Measurements from ENCODE around the gene USP40. TPM values are rescaled to one million over a fixed set of nuclear protein-coding genes. Genes with fewer than 3 reads are reported as not detected.

Gene USP40
- total RNA-seq, 1 experiment from 2014 or later: 10.3 TPM

DNA sequence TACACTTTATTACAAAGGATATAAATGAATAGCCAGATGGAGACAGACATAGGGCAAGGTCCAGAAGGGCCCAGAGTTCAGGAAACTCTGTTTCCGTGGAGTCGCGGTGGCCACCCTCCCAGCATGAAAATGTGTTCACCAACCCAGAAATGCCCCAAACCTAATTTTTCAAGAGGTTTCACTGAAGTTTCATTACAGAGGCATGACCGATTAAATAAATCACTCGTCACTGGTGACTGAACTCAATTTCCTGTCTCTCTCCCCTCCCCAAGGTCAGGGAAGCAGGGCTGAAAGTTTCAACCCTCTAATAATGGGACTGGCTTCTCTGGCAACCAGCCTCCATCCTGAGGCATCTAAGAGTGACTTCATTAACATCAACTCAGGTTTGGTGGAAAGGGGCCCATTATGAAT lies 22.4 kb downstream of the USP40 start:
- Mint-ChIP-seq H3K9me3 (no peaks in the 10 kb centered on the region; the same call in 1 of the 2 replicates), H3K36me3 (no peaks in the 10 kb centered on the region), H3K4me1 (peaks cover 15% of the 10 kb centered on the region), H3K4me3 (no peak overlapping the region), H3K27ac (no peak overlapping the region), H3K27me3 (ENCODE audit: low read depth) (no peaks in the 10 kb centered on the region)
- TF ChIP-seq, protein P1, sequence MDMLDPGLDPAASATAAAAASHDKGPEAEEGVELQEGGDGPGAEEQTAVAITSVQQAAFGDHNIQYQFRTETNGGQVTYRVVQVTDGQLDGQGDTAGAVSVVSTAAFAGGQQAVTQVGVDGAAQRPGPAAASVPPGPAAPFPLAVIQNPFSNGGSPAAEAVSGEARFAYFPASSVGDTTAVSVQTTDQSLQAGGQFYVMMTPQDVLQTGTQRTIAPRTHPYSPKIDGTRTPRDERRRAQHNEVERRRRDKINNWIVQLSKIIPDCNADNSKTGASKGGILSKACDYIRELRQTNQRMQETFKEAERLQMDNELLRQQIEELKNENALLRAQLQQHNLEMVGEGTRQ (CRISPR knock-in tag; IDR thresholded peaks at IDR 0.05): no peak
- TF ChIP-seq SMAD4 (CRISPR knock-in tag; IDR thresholded peaks at IDR 0.05): no peak
- TF ChIP-seq, protein P2, sequence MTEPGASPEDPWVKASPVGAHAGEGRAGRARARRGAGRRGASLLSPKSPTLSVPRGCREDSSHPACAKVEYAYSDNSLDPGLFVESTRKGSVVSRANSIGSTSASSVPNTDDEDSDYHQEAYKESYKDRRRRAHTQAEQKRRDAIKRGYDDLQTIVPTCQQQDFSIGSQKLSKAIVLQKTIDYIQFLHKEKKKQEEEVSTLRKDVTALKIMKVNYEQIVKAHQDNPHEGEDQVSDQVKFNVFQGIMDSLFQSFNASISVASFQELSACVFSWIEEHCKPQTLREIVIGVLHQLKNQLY (CRISPR knock-in tag; IDR thresholded peaks at IDR 0.05): no peak
- no peak for TF ChIP-seq FOXP1 (CRISPR knock-in tag; IDR thresholded peaks at IDR 0.05; ENCODE audit: borderline replicate concordance)
- TF ChIP-seq FOXJ3 (CRISPR knock-in tag; IDR thresholded peaks at IDR 0.05; ENCODE audit: borderline replicate concordance): no peak
- TF ChIP-seq NR2C2 (CRISPR knock-in tag; IDR thresholded peaks at IDR 0.05): no peak
- TF ChIP-seq, protein P3, sequence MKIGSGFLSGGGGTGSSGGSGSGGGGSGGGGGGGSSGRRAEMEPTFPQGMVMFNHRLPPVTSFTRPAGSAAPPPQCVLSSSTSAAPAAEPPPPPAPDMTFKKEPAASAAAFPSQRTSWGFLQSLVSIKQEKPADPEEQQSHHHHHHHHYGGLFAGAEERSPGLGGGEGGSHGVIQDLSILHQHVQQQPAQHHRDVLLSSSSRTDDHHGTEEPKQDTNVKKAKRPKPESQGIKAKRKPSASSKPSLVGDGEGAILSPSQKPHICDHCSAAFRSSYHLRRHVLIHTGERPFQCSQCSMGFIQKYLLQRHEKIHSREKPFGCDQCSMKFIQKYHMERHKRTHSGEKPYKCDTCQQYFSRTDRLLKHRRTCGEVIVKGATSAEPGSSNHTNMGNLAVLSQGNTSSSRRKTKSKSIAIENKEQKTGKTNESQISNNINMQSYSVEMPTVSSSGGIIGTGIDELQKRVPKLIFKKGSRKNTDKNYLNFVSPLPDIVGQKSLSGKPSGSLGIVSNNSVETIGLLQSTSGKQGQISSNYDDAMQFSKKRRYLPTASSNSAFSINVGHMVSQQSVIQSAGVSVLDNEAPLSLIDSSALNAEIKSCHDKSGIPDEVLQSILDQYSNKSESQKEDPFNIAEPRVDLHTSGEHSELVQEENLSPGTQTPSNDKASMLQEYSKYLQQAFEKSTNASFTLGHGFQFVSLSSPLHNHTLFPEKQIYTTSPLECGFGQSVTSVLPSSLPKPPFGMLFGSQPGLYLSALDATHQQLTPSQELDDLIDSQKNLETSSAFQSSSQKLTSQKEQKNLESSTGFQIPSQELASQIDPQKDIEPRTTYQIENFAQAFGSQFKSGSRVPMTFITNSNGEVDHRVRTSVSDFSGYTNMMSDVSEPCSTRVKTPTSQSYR (CRISPR knock-in tag; IDR thresholded peaks at IDR 0.05): no peak
- TF ChIP-seq, protein P4, sequence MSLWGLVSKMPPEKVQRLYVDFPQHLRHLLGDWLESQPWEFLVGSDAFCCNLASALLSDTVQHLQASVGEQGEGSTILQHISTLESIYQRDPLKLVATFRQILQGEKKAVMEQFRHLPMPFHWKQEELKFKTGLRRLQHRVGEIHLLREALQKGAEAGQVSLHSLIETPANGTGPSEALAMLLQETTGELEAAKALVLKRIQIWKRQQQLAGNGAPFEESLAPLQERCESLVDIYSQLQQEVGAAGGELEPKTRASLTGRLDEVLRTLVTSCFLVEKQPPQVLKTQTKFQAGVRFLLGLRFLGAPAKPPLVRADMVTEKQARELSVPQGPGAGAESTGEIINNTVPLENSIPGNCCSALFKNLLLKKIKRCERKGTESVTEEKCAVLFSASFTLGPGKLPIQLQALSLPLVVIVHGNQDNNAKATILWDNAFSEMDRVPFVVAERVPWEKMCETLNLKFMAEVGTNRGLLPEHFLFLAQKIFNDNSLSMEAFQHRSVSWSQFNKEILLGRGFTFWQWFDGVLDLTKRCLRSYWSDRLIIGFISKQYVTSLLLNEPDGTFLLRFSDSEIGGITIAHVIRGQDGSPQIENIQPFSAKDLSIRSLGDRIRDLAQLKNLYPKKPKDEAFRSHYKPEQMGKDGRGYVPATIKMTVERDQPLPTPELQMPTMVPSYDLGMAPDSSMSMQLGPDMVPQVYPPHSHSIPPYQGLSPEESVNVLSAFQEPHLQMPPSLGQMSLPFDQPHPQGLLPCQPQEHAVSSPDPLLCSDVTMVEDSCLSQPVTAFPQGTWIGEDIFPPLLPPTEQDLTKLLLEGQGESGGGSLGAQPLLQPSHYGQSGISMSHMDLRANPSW (CRISPR knock-in tag; conservative IDR thresholded peaks at IDR 0.05; ENCODE audit: low read depth): no peak
- TF ChIP-seq CREB1 (CRISPR knock-in tag; IDR thresholded peaks at IDR 0.05): no peak
- TF ChIP-seq ZNF219 (CRISPR knock-in tag; IDR thresholded peaks at IDR 0.05; ENCODE audit: borderline replicate concordance): no peak
- TF ChIP-seq, protein P5, sequence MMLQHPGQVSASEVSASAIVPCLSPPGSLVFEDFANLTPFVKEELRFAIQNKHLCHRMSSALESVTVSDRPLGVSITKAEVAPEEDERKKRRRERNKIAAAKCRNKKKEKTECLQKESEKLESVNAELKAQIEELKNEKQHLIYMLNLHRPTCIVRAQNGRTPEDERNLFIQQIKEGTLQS (CRISPR knock-in tag; conservative IDR thresholded peaks at IDR 0.05): no peak
- no peak for TF ChIP-seq CREM (CRISPR knock-in tag; IDR thresholded peaks at IDR 0.05)
- TF ChIP-seq SOX15 (CRISPR knock-in tag; IDR thresholded peaks at IDR 0.05): no peak
- TF ChIP-seq, protein P6, sequence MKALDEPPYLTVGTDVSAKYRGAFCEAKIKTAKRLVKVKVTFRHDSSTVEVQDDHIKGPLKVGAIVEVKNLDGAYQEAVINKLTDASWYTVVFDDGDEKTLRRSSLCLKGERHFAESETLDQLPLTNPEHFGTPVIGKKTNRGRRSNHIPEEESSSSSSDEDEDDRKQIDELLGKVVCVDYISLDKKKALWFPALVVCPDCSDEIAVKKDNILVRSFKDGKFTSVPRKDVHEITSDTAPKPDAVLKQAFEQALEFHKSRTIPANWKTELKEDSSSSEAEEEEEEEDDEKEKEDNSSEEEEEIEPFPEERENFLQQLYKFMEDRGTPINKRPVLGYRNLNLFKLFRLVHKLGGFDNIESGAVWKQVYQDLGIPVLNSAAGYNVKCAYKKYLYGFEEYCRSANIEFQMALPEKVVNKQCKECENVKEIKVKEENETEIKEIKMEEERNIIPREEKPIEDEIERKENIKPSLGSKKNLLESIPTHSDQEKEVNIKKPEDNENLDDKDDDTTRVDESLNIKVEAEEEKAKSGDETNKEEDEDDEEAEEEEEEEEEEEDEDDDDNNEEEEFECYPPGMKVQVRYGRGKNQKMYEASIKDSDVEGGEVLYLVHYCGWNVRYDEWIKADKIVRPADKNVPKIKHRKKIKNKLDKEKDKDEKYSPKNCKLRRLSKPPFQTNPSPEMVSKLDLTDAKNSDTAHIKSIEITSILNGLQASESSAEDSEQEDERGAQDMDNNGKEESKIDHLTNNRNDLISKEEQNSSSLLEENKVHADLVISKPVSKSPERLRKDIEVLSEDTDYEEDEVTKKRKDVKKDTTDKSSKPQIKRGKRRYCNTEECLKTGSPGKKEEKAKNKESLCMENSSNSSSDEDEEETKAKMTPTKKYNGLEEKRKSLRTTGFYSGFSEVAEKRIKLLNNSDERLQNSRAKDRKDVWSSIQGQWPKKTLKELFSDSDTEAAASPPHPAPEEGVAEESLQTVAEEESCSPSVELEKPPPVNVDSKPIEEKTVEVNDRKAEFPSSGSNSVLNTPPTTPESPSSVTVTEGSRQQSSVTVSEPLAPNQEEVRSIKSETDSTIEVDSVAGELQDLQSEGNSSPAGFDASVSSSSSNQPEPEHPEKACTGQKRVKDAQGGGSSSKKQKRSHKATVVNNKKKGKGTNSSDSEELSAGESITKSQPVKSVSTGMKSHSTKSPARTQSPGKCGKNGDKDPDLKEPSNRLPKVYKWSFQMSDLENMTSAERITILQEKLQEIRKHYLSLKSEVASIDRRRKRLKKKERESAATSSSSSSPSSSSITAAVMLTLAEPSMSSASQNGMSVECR (CRISPR knock-in tag; IDR thresholded peaks at IDR 0.05; ENCODE audit: borderline replicate concordance): no peak
- no peak for TF ChIP-seq NR3C1 (CRISPR knock-in tag; conservative IDR thresholded peaks at IDR 0.05; ENCODE audit: low read depth)
- no peak for TF ChIP-seq ZNF121 (CRISPR knock-in tag; IDR thresholded peaks at IDR 0.05)
- TF ChIP-seq GABPB1 (CRISPR knock-in tag; IDR thresholded peaks at IDR 0.05): no peak
- TF ChIP-seq, protein P7, sequence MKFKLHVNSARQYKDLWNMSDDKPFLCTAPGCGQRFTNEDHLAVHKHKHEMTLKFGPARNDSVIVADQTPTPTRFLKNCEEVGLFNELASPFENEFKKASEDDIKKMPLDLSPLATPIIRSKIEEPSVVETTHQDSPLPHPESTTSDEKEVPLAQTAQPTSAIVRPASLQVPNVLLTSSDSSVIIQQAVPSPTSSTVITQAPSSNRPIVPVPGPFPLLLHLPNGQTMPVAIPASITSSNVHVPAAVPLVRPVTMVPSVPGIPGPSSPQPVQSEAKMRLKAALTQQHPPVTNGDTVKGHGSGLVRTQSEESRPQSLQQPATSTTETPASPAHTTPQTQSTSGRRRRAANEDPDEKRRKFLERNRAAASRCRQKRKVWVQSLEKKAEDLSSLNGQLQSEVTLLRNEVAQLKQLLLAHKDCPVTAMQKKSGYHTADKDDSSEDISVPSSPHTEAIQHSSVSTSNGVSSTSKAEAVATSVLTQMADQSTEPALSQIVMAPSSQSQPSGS (CRISPR knock-in tag; IDR thresholded peaks at IDR 0.05; ENCODE audit: borderline replicate concordance, low read depth): no peak
- TF ChIP-seq, protein P8, sequence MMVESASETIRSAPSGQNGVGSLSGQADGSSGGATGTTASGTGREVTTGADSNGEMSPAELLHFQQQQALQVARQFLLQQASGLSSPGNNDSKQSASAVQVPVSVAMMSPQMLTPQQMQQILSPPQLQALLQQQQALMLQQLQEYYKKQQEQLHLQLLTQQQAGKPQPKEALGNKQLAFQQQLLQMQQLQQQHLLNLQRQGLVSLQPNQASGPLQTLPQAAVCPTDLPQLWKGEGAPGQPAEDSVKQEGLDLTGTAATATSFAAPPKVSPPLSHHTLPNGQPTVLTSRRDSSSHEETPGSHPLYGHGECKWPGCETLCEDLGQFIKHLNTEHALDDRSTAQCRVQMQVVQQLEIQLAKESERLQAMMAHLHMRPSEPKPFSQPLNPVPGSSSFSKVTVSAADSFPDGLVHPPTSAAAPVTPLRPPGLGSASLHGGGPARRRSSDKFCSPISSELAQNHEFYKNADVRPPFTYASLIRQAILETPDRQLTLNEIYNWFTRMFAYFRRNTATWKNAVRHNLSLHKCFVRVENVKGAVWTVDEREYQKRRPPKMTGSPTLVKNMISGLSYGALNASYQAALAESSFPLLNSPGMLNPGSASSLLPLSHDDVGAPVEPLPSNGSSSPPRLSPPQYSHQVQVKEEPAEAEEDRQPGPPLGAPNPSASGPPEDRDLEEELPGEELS (CRISPR knock-in tag; IDR thresholded peaks at IDR 0.05): no peak
- DNase-seq (ENCODE audit: low spot score) (no peak), ATAC-seq (peak; percentile 63)
- CTCF ChIA-PET: no interaction called here
- POLR2A ChIA-PET: no interaction called here
